ENCODE data around the gene PJA2.
"Not testable (repeated sequence)": the region's sequence is repeated elsewhere in the genome, so short reads cannot be mapped to it uniquely, and the experiment has no call there.

PJA2 gene

DNA sequence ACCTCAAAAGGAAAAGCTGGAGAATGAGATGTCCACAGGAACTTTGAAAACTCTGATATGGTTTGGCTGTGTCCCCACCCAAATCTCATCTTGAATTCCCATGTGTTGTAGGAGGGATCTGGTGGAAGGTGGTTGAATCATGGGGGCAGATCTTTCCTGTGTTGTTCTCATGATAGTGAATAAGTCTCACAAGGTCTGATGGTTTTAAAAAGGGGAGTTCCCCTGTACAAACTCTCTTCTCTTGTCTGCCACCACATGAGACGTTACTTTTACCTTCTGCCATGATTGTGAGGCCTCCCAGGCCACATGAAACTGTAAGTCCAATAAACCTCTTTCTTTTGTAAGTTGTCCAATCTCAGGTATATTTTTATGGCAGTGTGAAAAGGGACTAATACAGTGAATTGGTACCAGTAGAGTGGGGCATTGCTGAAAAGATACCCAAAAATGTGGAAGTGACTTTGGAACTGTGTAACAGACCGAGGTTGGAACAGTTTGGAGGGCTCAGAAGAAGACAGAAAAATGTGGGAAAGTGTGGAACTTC is 4.2 kb upstream of the PJA2 start:
- not testable (repeated sequence) for H3K27me3 Mint-ChIP-seq, ATAC-seq, H3K27ac Mint-ChIP-seq, DNase-seq, H3K4me3 Mint-ChIP-seq
- Mint-ChIP-seq H3K4me1 (peaks cover 21% of the 10 kb centered on the region), H3K9me3 (peaks cover 18 to 29% of the 10 kb centered on the region in 2 donors)

DNA sequence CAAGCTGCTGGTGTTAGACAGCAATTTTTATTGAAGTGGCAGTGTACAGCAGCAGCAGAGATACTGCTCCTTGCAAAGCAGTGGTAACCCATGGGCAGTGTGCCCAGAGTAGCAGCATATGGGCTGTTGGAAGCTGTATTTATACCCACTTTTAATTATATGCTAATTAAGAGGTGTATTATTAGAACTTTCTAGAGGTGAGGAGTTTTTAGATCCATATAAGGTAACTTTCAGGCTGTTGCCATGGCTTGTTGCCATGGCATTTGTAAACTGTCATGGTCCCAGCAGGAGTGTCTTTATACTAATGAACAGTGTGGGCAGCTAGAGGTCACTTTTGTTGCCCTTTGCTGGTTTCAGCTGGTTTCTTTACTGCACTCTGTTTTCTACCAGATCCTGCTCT is 3.7 kb upstream of the PJA2 start:
- Mint-ChIP-seq H3K27me3 (no peaks in the 10 kb centered on the region), H3K4me1 (peaks cover 21% of the 10 kb centered on the region), H3K27ac (peak overlapping the region in 1 of 2 donors; percentile 71), H3K9me3 (peaks cover 18 to 29% of the 10 kb centered on the region in 2 donors), H3K4me3 (no peak overlapping the region)
- no peak for DNase-seq
- no peak for ATAC-seq

DNA sequence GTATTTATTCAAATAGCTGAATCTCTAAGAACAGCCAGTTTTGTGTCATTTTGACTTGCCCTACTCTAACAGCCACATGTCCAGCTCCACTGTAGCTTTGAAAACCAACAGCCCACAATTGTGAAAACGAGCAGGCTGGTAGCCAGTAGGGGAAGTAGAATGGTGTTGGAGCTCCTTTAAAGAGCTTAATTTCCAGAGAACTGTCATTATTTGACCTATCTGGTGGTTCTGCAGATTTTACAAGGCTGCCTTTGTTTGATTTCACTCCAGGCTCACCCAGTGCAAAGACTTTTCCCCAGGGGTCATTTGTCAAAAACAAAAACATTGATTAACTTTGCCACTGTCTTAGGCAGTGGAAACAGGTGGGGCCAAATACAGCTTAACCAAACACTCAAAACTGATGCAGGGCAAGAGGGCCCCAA is 3.2 kb upstream of the PJA2 start:
- Mint-ChIP-seq H3K4me1 (peaks cover 21% of the 10 kb centered on the region), H3K9me3 (peaks cover 18 to 29% of the 10 kb centered on the region in 2 donors), H3K4me3 (no peak overlapping the region), H3K27ac (no peak overlapping the region), H3K27me3 (no peaks in the 10 kb centered on the region)
- DNase-seq (no peak), ATAC-seq (no peak)

DNA sequence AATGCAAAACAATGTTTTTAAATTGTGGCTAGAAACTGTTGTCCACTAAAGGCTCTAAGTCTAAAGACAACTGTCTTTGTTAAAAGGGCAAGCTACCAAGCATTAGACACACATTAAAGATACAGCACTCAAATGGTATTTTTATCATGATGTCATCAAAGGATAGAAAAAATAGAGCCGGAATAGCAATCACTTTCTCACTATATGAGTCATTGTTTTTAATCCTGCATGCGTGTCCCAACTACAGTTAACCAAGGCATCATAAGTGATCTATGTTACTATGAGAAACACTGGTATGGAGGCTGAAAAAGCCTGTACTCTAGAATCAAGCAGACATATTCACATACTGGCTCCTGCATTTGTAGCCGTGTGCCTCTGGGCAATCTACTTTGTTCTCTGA is 1.9 kb upstream of the PJA2 start:
- Mint-ChIP-seq H3K27me3 (no peaks in the 10 kb centered on the region), H3K27ac (no peak overlapping the region), H3K4me1 (peaks cover 30% of the 10 kb centered on the region), H3K4me3 (no peak overlapping the region), H3K9me3 (peaks cover 14 to 29% of the 10 kb centered on the region in 2 donors)
- DNase-seq (no peak), ATAC-seq (no peak)

DNA sequence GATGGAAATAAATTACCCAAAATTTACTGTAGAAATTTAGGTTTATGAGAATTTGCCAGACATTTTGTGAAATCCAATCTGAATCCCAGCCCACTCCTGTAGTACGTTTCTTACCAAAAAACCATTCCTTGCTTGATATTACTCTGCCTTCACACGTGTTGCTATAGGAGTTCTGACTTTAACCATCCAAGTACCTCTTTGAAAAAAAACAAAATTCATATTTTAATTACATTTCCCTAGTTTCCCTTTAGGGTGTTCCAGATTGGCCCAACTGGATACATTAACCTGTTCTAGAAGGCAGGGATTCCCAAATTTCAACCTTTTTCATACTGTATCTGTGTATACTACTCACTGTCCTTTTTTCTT is 1.4 kb upstream of the PJA2 start:
- DNase-seq = no peak
- Mint-ChIP-seq H3K4me3 (peak overlapping the region; percentile 98 to 99), H3K9me3 (peaks cover 13 to 27% of the 10 kb centered on the region in 2 donors), H3K27ac (peak overlapping the region; percentile 99), H3K27me3 (no peaks in the 10 kb centered on the region), H3K4me1 (peaks cover 35% of the 10 kb centered on the region)
- ATAC-seq = no peak

DNA sequence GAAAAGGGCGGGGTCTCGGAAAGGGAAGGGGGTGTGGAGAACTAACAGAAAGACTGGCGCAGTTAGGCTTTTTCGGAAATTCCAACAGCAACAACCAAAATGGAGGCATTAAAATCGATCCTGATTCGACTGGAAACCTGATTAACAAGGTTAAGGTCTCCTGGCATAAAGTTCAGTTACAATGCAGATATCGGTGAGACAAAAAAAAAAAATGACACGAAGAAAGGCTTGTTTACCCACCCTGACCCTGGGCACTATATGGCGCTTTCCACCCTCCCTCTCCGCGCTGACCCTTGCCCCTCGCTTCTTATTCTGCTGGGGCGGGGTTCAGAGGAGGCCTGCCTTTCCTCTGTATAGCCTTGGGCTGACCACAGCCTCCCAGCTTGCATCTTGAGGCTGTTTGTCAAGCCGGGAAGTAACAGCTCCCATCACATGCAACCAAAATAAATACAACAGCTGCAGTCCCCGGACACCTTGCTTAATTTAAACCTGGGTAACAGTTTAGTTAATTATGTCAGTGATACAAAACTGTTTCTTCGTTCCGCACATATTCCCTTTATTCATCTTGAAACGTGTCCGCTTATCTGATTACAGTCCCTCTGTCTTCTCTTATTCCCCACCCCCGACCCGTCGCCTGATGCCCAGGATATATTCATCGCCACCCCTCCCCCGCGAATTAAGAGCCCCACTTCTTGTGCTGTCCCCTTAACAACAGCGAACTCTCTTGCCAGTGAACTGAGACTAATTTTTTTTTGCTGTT is 795 bp upstream of the PJA2 start:
- Mint-ChIP-seq H3K27ac (peak overlapping the region; percentile 99), H3K4me1 (peaks cover 40% of the 10 kb centered on the region), H3K9me3 (peaks cover 9 to 21% of the 10 kb centered on the region in 2 donors), H3K4me3 (peak overlapping the region; percentile 98 to 99), H3K27me3 (no peaks in the 10 kb centered on the region)
- peak; percentile 14 for ATAC-seq
- DNase-seq = peak; percentile 20 to 54

DNA sequence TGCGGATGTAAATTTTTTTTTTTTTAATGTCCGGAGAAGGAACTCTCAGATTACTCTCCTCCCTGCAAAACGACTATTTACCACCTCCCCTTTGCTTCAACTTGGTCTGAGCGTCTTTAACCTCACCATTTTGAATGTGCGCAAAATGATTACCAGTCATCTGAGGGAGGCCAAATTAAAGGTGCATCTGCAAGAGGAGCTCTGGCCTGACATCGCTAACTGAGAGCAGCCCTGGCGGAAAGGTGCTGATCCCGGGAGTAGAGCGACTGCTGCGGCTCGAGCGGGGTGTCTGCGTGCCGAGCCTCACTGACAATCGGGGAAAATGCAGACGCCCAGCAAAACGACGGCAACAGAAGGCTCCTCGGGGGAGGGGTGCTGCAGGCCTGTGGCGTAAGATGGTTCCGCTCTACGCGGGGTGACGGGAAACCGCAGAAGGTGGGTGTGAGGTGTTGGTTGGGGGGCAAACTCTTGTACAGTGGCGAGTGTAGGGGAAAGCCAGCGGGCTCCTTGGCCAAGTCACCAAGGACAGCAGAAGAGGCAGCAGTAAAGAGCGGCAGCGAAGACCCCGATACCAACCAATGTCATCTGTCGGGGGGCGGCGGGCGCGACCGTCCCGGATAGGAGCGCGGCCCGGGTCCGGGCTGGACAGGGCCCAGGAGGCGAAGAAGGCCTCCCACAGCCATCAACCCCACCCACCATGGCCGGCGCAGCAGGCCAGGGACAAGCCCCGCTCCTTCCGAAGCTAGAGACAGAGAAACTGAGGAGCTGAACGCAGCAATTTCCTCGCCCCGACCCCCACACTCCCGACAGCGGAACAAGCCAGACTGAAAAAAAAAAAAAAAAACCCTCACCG is 557 bp downstream of the PJA2 start:
- ATAC-seq (peak; percentile 61), DNase-seq (peak; percentile 84 to 88)
- H3K9me3 Mint-ChIP-seq = peaks cover 6 to 9% of the 10 kb centered on the region in 2 donors
- peak overlapping the region; percentile 99 for H3K27ac Mint-ChIP-seq
- no peaks in the 10 kb centered on the region for H3K27me3 Mint-ChIP-seq
- peak overlapping the region; percentile 98 to 99 for H3K4me3 Mint-ChIP-seq
- H3K4me1 Mint-ChIP-seq = peaks cover 48% of the 10 kb centered on the region

DNA sequence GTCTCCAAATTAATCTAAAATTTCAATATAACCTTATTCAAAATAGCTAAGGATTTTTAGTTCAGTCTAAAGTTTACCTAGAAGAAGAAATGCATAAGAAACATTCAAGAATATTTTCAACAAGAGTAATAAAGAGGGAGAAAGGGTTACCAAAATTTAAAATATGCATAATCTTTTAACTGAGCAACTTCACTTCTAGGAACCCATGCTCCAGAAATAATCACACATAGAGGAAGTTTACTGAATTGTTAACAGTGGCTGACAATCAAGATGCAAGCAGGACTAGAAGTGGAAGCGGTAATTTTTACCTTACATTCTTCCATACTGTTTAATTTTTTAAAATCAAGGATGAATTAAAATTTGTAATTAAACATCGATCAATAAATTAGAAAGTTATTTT is 1.9 kb downstream of the PJA2 start:
- ATAC-seq (no peak), DNase-seq (no peak)
- Mint-ChIP-seq H3K27ac (peak overlapping the region; percentile 44 to 99), H3K4me3 (peak overlapping the region; percentile 98 to 99), H3K4me1 (peaks cover 47% of the 10 kb centered on the region), H3K9me3 (no peaks in the 10 kb centered on the region), H3K27me3 (no peaks in the 10 kb centered on the region)

DNA sequence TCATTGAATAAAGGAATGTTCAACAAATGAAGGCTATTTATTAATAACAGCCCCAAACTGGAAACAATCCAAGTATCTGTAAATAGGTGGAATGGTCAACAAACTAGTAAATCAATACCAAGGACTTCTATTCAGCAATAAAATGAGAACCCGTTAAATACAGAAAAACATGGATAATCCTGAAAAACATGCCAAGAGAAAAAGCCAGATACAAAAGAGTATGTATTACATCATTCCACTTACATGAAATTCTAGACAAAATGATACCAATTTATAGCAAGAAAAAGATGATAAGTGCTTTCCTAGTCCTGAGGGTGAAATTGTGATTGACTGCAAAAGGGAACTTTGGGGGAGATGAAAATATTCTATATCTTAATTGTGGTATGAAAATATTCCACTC is 3.1 kb downstream of the PJA2 start:
- H3K27me3 Mint-ChIP-seq = no peaks in the 10 kb centered on the region
- H3K9me3 Mint-ChIP-seq = no peaks in the 10 kb centered on the region
- H3K27ac Mint-ChIP-seq = no peak overlapping the region
- DNase-seq (no peak), ATAC-seq (no peak)
- H3K4me1 Mint-ChIP-seq = peaks cover 59% of the 10 kb centered on the region
- peak overlapping the region; percentile 98 to 99 for H3K4me3 Mint-ChIP-seq

DNA sequence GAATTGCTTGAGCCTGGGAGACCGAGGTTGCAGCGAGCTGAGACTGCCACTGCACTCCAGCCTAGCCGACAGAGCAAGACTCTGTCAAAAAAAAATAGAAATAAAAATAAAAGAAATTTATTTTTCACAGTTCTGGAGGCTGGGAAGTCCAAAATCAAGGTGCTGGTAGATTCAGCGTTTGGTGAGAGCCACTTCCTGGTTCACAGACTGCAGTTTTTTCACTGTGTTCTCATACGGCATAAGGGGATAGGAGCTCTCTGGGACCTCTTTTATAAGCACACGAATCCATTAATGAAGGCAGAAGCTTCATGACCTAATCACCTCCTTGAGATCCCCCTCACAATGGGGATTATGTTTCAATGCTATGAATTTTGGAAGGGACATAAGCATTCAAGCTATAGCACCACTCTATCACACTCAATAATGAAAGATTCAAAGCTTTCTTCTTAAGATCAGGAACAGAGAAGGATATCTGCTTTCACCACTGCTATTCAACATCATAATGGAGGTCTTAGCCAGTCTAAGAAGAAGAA is 5.3 kb downstream of the PJA2 start:
- no peak overlapping the region for H3K27ac Mint-ChIP-seq
- no peak for DNase-seq
- peaks cover 70% of the 10 kb centered on the region for H3K4me1 Mint-ChIP-seq
- no peaks in the 10 kb centered on the region for H3K9me3 Mint-ChIP-seq
- H3K4me3 Mint-ChIP-seq = peak overlapping the region; percentile 13 to 41
- H3K27me3 Mint-ChIP-seq = no peaks in the 10 kb centered on the region
- ATAC-seq = no peak

DNA sequence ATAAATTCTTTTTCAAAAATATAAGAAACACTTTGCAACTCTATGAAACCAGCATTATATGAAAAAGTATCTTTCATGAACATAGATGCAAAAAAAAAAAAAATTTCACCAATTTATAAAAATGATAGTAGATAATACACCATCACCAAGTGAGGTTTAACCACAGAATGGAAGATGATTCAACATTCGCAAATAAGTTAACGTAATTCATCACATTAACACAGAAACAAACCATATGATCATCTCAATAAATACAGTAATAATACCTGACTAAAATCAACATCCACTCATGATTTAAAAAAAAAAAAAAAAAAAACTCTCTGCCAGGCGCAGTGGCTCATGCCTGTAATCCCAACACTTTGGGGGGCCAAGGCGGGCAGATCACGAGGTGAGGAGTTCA is 6.3 kb downstream of the PJA2 start:
- no peak for DNase-seq
- Mint-ChIP-seq H3K9me3 (no peaks in the 10 kb centered on the region), H3K27me3 (no peaks in the 10 kb centered on the region), H3K27ac (peak overlapping the region; percentile 61 to 67), H3K4me1 (peaks cover 79% of the 10 kb centered on the region), H3K4me3 (peak overlapping the region; percentile 42 to 65)
- no peak for ATAC-seq

DNA sequence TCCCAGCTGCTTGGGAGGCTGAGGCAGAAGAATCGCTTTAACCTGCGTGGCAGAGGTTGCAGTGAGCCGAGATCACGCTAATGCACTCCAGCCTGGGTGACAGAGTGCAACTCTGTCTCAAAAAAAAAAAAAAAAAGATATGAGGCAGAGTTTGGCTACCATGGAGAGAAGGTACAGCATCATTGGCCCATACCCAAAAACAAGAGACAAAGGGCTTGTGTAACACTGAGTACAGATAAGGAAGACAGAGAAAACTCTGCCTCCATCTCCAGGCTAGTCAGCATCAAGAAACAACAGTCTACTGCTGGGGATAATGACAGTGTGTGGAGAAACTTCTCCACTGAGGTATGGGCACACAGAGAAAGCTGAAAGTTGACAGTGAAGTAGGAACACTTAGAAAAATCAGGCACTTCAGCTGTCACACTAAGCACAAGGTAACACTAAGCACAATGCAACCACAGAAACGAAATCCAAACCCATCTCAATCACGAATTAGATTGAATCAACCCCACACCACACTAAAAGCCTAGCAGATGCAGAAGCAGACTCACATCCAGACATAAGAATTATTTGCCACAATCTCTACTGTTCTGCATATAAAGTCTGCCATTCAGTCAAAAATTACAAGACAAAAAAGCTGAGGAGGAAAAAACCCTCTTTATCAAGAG is 10.5 kb downstream of the PJA2 start:
- ATAC-seq (peak; percentile 40), DNase-seq (no peak)
- H3K27me3 Mint-ChIP-seq = no peaks in the 10 kb centered on the region
- peak overlapping the region in 1 of 2 donors; percentile 40 for H3K4me3 Mint-ChIP-seq
- H3K9me3 Mint-ChIP-seq = no peaks in the 10 kb centered on the region
- H3K27ac Mint-ChIP-seq = peak overlapping the region in 1 of 2 donors; percentile 0
- H3K4me1 Mint-ChIP-seq = peaks cover 80% of the 10 kb centered on the region

DNA sequence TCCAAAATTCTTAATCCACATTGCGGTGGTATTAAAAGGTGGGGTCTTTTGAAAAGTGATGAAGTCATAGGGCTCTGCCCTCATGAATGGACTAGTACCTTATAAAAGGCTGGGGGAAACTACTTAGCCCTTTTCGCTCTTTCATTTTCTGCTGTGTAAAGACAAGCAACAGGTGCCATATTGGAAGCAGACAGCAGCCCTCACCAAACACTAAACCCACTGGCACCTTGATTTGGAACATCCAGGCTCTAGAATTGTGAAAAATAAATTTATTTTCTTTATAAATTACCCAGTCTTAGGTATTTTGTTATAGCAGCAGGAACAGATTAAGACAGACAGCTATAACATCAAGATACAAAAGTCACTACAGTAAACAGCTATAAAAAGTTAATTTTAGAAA is 12.8 kb downstream of the PJA2 start:
- Mint-ChIP-seq H3K9me3 (no peaks in the 10 kb centered on the region), H3K4me3 (no peak overlapping the region), H3K4me1 (peaks cover 73% of the 10 kb centered on the region), H3K27me3 (no peaks in the 10 kb centered on the region), H3K27ac (no peak overlapping the region)
- ATAC-seq = no peak
- no peak for DNase-seq

DNA sequence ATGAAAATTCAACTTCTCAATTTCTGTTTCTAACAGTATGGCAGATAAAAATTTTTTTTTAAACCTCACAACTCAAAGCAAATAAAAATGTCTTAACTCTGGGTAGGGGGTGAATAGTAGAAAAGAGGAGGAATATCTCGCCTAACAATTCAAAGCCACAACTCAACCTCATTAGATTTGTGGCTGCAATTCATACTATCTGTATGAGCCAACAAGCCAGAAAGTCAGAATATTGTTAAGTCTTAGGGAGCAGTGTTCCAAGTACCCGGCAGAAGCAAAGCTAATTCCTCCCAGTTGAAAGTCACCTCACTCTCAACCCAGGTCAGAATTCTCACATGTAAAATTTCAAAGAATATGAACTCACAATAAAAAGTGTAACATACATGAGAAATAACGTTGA is 15.0 kb downstream of the PJA2 start:
- no peak overlapping the region for H3K4me3 Mint-ChIP-seq
- H3K27me3 Mint-ChIP-seq = no peaks in the 10 kb centered on the region
- H3K4me1 Mint-ChIP-seq = peaks cover 77% of the 10 kb centered on the region
- DNase-seq (no peak), ATAC-seq (no peak)
- peaks cover 11 to 15% of the 10 kb centered on the region in 2 donors for H3K9me3 Mint-ChIP-seq
- H3K27ac Mint-ChIP-seq = no peak overlapping the region

DNA sequence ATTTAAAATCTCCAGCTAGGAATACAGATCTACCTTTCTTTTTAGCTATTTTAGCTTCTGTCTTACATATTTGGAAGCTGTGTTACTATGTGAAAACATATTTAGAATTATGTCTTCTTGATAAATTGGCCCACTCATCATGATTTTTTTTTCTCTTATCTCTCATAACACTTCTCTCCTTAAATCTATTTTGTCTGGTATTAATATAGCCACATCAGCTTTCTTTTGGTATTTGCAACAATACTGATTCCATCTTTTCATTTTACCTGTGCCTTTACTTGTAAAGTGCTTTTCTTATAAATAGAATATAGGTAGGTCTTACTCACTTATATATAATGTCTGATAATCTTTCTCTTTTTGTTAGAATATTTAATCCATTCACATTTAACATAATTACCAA is 19.6 kb downstream of the PJA2 start:
- ATAC-seq (no peak), DNase-seq (no peak)
- Mint-ChIP-seq H3K9me3 (peaks cover 11 to 15% of the 10 kb centered on the region in 2 donors), H3K27me3 (no peaks in the 10 kb centered on the region), H3K27ac (no peak overlapping the region), H3K4me1 (peaks cover 91% of the 10 kb centered on the region), H3K4me3 (no peak overlapping the region)
